22Rv1 (cell line): Measurements from ENCODE around the gene DDT.

Experiments used
- ZFX ChIP-seq: fragments of 450-650 bp; IDR thresholded peaks from 2 replicates; pipeline ENCODE4 v1.6.1; 2017; ENCODE audit warnings: antibody characterized with exemption, borderline replicate concordance
- TF ChIP-seq, protein P1 (sequence below): fragments of 450-650 bp; IDR thresholded peaks from 2 replicates; pipeline ENCODE4 v1.5.1; 2017; ENCODE audit warnings: mild to moderate bottlenecking

DNA sequence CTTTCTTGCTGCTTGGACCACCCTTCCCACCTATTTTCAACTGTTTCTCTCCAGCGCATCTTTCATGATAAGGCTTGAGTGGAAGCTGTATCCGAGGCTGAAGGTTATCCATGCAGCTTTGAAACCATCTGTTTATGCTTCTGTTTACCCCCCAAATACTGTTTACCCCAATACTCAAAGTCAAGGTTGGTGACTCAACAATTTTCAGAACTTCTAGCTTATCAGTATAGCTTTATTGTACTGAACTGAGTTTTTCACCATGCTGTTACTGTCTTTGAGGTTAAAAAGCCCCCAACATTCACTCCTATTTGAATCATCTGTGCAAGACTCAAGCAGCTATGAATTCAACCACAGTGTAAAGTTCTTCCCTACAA lies 35.8 kb upstream of the DDT start:
- TF ChIP-seq, protein P1, sequence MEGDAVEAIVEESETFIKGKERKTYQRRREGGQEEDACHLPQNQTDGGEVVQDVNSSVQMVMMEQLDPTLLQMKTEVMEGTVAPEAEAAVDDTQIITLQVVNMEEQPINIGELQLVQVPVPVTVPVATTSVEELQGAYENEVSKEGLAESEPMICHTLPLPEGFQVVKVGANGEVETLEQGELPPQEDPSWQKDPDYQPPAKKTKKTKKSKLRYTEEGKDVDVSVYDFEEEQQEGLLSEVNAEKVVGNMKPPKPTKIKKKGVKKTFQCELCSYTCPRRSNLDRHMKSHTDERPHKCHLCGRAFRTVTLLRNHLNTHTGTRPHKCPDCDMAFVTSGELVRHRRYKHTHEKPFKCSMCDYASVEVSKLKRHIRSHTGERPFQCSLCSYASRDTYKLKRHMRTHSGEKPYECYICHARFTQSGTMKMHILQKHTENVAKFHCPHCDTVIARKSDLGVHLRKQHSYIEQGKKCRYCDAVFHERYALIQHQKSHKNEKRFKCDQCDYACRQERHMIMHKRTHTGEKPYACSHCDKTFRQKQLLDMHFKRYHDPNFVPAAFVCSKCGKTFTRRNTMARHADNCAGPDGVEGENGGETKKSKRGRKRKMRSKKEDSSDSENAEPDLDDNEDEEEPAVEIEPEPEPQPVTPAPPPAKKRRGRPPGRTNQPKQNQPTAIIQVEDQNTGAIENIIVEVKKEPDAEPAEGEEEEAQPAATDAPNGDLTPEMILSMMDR: no peak
- no peak for TF ChIP-seq ZFX
